ENCODE measurements around the gene POC1A.

- TF ChIP-seq CTCF (IDR thresholded peaks at IDR 0.05; ENCODE audit: extremely low read depth in 1 of 2, insufficient read depth in 1 of 2, low read depth in 1 of 2, low read length in 2 of 2) (peak; percentile 97 to 98), POLR2A (IDR thresholded peaks at IDR 0.05; ENCODE audit: low read depth, low read length) (no peak), EZH2 (IDR thresholded peaks at IDR 0.05; ENCODE audit: borderline replicate concordance, low read depth, low read length, severe bottlenecking) (no peak), FOS (IDR thresholded peaks at IDR 0.05; ENCODE audit: borderline replicate concordance, insufficient read depth, low read length) (no peak), MAX (IDR thresholded peaks at IDR 0.05; ENCODE audit: insufficient read depth, insufficient read length) (no peak), GATA2 (IDR thresholded peaks at IDR 0.05; ENCODE audit: insufficient read depth, insufficient read length, low read depth, low read length) (no peak), POLR2AphosphoS5 (IDR thresholded peaks at IDR 0.05; ENCODE audit: insufficient read depth, low read depth, low read length) (no peak), JUN (IDR thresholded peaks at IDR 0.05; ENCODE audit: borderline replicate concordance, insufficient read depth, insufficient read length, low read depth) (no peak)
Observed at GRCh38 chr3:52123106-52123725, 31.0 kb downstream of the POC1A start.

All from endothelial cell of umbilical vein (primary cell).